SW480 (cell line): Measurements from ENCODE around the gene PAX8.

Source experiments
- DNase-seq: peaks from one replicate; pipeline ENCODE4 v3.0.0-alpha.2; 2016; ENCODE audit warnings: low spot score

Gene PAX8

GRCh38 chr2:113220970-113221708, 57.6 kb downstream of the PAX8 start:
- no peak for DNase-seq

GRCh38 chr2:113219889-113220641, 58.7 kb downstream of the PAX8 start:
- DNase-seq = peak; percentile 89

- DNase-seq = no peak
These were observed 59.2 kb downstream of the PAX8 start for GRCh38 chr2:113219525-113219888.

GRCh38 chr2:113219092-113219441, 59.7 kb downstream of the PAX8 start:
- no peak for DNase-seq

GRCh38 chr2:113218283-113219091, 60.2 kb downstream of the PAX8 start:
- DNase-seq = peak; percentile 100

- DNase-seq = peak; percentile 96
These were observed 61.1 kb downstream of the PAX8 start for GRCh38 chr2:113217455-113218282.

- DNase-seq = no peak
These were observed 61.7 kb downstream of the PAX8 start for GRCh38 chr2:113216891-113217454.

- DNase-seq = no peak
These were observed 62.4 kb downstream of the PAX8 start for GRCh38 chr2:113216321-113216720.

GRCh38 chr2:113215056-113215455, 63.7 kb downstream of the PAX8 start:
- no peak for DNase-seq

GRCh38 chr2:113214141-113214540, 64.6 kb downstream of the PAX8 start:
- no peak for DNase-seq

- DNase-seq = no peak
These were observed 65.4 kb downstream of the PAX8 start for GRCh38 chr2:113213061-113213930.

GRCh38 chr2:113212245-113213060, 66.3 kb downstream of the PAX8 start:
- no peak for DNase-seq

GRCh38 chr2:113211226-113212105, 67.3 kb downstream of the PAX8 start:
- DNase-seq = peak; percentile 94

GRCh38 chr2:113209646-113210171, 69.0 kb downstream of the PAX8 start:
- peak; percentile 61 for DNase-seq

- no peak for DNase-seq
These were observed 69.6 kb downstream of the PAX8 start for GRCh38 chr2:113209011-113209645.

GRCh38 chr2:113208396-113208795, 70.3 kb downstream of the PAX8 start:
- no peak for DNase-seq

- DNase-seq = no peak
These were observed 71.7 kb downstream of the PAX8 start for GRCh38 chr2:113207021-113207420.

- DNase-seq = no peak
These were observed 72.5 kb downstream of the PAX8 start for GRCh38 chr2:113206251-113206650.
